Caco-2 (cell line): ENCODE measurements around the gene SH3BP5. TPM values are rescaled to one million over a fixed set of nuclear protein-coding genes. Genes with fewer than 3 reads are reported as not detected.

Source experiments
- BruUV-seq: library from RNA; stranded (reverse); fragments of 400-500 nt; replicated peaks from 2 replicates; lab custom pipeline; 2021; lab: Mats Ljungman, UMichigan
- CTCF ChIA-PET: fragments of 300-600 bp; sonication (Branson Sonifier 250); formaldehyde crosslinking; loops from one replicate; lab custom pipeline; 2022; ENCODE audit warnings: antibody characterized with exemption; lab: Charles Lee
- POLR2A ChIA-PET: fragments of 300-600 bp; sonication (Branson Sonifier 250); formaldehyde crosslinking; loops from one replicate; lab custom pipeline; 2022; ENCODE audit warnings: antibody characterized with exemption; lab: Charles Lee
- DNase-seq, 2 experiments: peaks; one replicate each; pipeline versions ENCODE4 v3.0.0 to v3.0.0-alpha.2; 2020 to 2022
- H3K27me3 ChIP-seq: replicated peaks from 2 replicates; pipeline ENCODE4 v1.6.0; 2011; ENCODE audit warnings: low read length; ENCODE audit not compliant: control insufficient read depth, insufficient read depth
- H3K36me3 ChIP-seq: 2 replicates; pipeline ENCODE4 v1.5.1; 2011; ENCODE audit warnings: low read length; ENCODE audit not compliant: control insufficient read depth, insufficient read depth
- H3K4me1 ChIP-seq: fragments of 250-450 bp; sonication (Bioruptor Pico); 2 replicates; pipeline ENCODE4 v1.5.1; 2020; ENCODE audit warnings: mild to moderate bottlenecking
- H3K4me3 ChIP-seq: 2 replicates; pipeline ENCODE4 v1.5.1; 2011; ENCODE audit warnings: low read depth, mild to moderate bottlenecking, control low read depth, low read length
- H3K9me3 ChIP-seq: fragments of 250-450 bp; sonication (Bioruptor Pico); 2 replicates; pipeline ENCODE4 v1.5.1; 2020; ENCODE audit warnings: mild to moderate bottlenecking, moderate library complexity
- H3K27ac Mint-ChIP-seq: one replicate; pipeline ENCODE4 v1.8.0; 2022; ENCODE audit warnings: mixed read lengths; ENCODE audit not compliant: unreplicated experiment
- H3K27me3 Mint-ChIP-seq: one replicate; pipeline ENCODE4 v1.8.0; 2022; ENCODE audit warnings: mixed read lengths; ENCODE audit not compliant: insufficient read depth, unreplicated experiment
- H3K36me3 Mint-ChIP-seq: one replicate; pipeline ENCODE4 v1.8.0; 2022; ENCODE audit warnings: mild to moderate bottlenecking, mixed read lengths; ENCODE audit not compliant: insufficient read depth, unreplicated experiment
- H3K4me1 Mint-ChIP-seq: one replicate; pipeline ENCODE4 v1.8.0; 2022; ENCODE audit warnings: low read depth, mixed read lengths; ENCODE audit not compliant: unreplicated experiment
- H3K4me3 Mint-ChIP-seq: one replicate; pipeline ENCODE4 v1.8.0; 2022; ENCODE audit warnings: mild to moderate bottlenecking, moderate library complexity, mixed read lengths; ENCODE audit not compliant: unreplicated experiment
- H3K9me3 Mint-ChIP-seq: one replicate; pipeline ENCODE4 v1.8.0; 2022; ENCODE audit warnings: mixed read lengths; ENCODE audit not compliant: unreplicated experiment
- intact Hi-C: fragments of 100-400 bp; cut with micrococcal nuclease; formaldehyde crosslinking; loops from one replicate; pipeline ENCODE4 v1.10.0; 2022; ENCODE audit not compliant: unreplicated experiment
- total RNA-seq: library from RNA; stranded (reverse); gene quantifications from 2 replicates; pipeline ENCODE4 v1.2.3, GENCODE V29; 2022
- TF ChIP-seq, protein P1 (sequence below), 2 experiments: fragments of 200-600 bp in 1 of 2; IDR thresholded peaks; 1 replicate in 1 of 2; 2 replicates in 1 of 2; pipeline versions ENCODE4 v1.5.1 to v1.8.0; 2011 to 2022; ENCODE audit warnings: antibody characterized with exemption in 1 of 2, control low read depth in 1 of 2, inconsistent platforms in 1 of 2, low read depth in 1 of 2, low read length in 1 of 2, mild to moderate bottlenecking in 1 of 2, moderate library complexity in 1 of 2; ENCODE audit not compliant: insufficient read depth in 1 of 2, severe bottlenecking in 1 of 2, unreplicated experiment in 1 of 2

The SH3BP5 gene
- total RNA-seq, 1 experiment from 2014 or later = 26.1 TPM

DNA sequence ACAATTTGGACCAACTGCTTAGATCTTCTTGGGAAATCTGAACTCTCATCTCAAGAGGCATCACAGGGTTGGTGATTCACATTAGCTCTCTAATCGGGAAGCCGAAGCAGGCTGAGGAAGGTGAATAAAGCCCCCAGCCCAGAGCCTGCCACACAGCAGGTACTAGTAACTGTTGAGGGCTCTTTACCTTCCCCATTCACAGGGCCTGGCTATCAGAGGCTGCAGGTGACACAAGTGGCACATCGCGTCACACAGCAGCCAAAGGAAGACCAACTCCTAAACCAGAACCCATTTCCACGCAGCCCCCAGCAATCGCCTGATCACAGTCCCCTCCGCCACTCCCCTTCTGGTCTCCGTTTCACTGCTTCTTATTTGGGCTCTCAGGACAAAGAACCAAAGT is 29.2 kb downstream of the SH3BP5 start:
- H3K4me1 Mint-ChIP-seq = peaks cover 19% of the 10 kb centered on the region
- no peaks in the 10 kb centered on the region for H3K9me3 Mint-ChIP-seq
- peaks cover 40% of the 10 kb centered on the region for H3K4me1 ChIP-seq
- ChIA-PET CTCF (no interaction called here), POLR2A (no interaction called here)
- no peak overlapping the region for H3K4me3 ChIP-seq
- no peaks in the 10 kb centered on the region for H3K27me3 Mint-ChIP-seq
- no peaks in the 10 kb centered on the region for H3K36me3 ChIP-seq
- H3K4me3 Mint-ChIP-seq = no peak overlapping the region
- H3K27ac Mint-ChIP-seq = peak overlapping the region; percentile 76
- no TSS peak for BruUV-seq
- no peak for DNase-seq
- intact Hi-C loops = no loop called here
- TF ChIP-seq, protein P1, sequence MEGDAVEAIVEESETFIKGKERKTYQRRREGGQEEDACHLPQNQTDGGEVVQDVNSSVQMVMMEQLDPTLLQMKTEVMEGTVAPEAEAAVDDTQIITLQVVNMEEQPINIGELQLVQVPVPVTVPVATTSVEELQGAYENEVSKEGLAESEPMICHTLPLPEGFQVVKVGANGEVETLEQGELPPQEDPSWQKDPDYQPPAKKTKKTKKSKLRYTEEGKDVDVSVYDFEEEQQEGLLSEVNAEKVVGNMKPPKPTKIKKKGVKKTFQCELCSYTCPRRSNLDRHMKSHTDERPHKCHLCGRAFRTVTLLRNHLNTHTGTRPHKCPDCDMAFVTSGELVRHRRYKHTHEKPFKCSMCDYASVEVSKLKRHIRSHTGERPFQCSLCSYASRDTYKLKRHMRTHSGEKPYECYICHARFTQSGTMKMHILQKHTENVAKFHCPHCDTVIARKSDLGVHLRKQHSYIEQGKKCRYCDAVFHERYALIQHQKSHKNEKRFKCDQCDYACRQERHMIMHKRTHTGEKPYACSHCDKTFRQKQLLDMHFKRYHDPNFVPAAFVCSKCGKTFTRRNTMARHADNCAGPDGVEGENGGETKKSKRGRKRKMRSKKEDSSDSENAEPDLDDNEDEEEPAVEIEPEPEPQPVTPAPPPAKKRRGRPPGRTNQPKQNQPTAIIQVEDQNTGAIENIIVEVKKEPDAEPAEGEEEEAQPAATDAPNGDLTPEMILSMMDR (IDR thresholded peaks at IDR 0.05; ENCODE audit: insufficient read depth in 1 of 2, low read depth in 1 of 2, low read length in 1 of 2, severe bottlenecking in 1 of 2, unreplicated experiment in 1 of 2) = no peak
- no peaks in the 10 kb centered on the region for H3K9me3 ChIP-seq
- no peaks in the 10 kb centered on the region for H3K27me3 ChIP-seq
- peaks cover 46% of the 10 kb centered on the region for H3K36me3 Mint-ChIP-seq

- BruUV-seq = no TSS peak
Observed at GRCh38 chr3:15301761-15302160, 30.6 kb downstream of the SH3BP5 start.

GRCh38 chr3:15300323-15301078 is 31.9 kb downstream of the SH3BP5 start:
- no peak overlapping the region for H3K4me3 Mint-ChIP-seq
- H3K4me1 Mint-ChIP-seq = peaks cover 12% of the 10 kb centered on the region
- H3K27me3 ChIP-seq = no peaks in the 10 kb centered on the region
- TF ChIP-seq, protein P1 (IDR thresholded peaks at IDR 0.05; ENCODE audit: insufficient read depth in 1 of 2, low read depth in 1 of 2, low read length in 1 of 2, severe bottlenecking in 1 of 2, unreplicated experiment in 1 of 2) = no peak
- no peak for DNase-seq
- ChIA-PET POLR2A (interaction anchor here (0.6 kb wide), 1 partner anchor 115 kb away, joined by 4 read pairs; no protein-coding TSS in a partner anchor), CTCF (no interaction called here)
- no peaks in the 10 kb centered on the region for H3K9me3 ChIP-seq
- no TSS peak for BruUV-seq
- H3K27me3 Mint-ChIP-seq = no peaks in the 10 kb centered on the region
- peaks cover 4% of the 10 kb centered on the region for H3K9me3 Mint-ChIP-seq
- H3K4me3 ChIP-seq = no peak overlapping the region
- no peak overlapping the region for H3K27ac Mint-ChIP-seq
- H3K4me1 ChIP-seq = peaks cover 14% of the 10 kb centered on the region
- intact Hi-C loops = no loop called here
- peaks cover 38% of the 10 kb centered on the region for H3K36me3 Mint-ChIP-seq
- no peaks in the 10 kb centered on the region for H3K36me3 ChIP-seq

More at GRCh38 chr3:15301761-15302160, 30.6 kb downstream of the SH3BP5 start:
- H3K36me3 Mint-ChIP-seq = peaks cover 44% of the 10 kb centered on the region
- no peaks in the 10 kb centered on the region for H3K9me3 ChIP-seq
- intact Hi-C loops = no loop called here
- no peak overlapping the region for H3K4me3 Mint-ChIP-seq
- no peak overlapping the region for H3K4me3 ChIP-seq
- no peak for DNase-seq
- TF ChIP-seq, protein P1 (IDR thresholded peaks at IDR 0.05; ENCODE audit: insufficient read depth in 1 of 2, low read depth in 1 of 2, low read length in 1 of 2, severe bottlenecking in 1 of 2, unreplicated experiment in 1 of 2) = no peak
- H3K36me3 ChIP-seq = no peaks in the 10 kb centered on the region
- H3K4me1 ChIP-seq = peaks cover 25% of the 10 kb centered on the region
- H3K9me3 Mint-ChIP-seq = no peaks in the 10 kb centered on the region
- no peaks in the 10 kb centered on the region for H3K27me3 ChIP-seq
- H3K27ac Mint-ChIP-seq = no peak overlapping the region
- peaks cover 16% of the 10 kb centered on the region for H3K4me1 Mint-ChIP-seq
- ChIA-PET CTCF (no interaction called here), POLR2A (no interaction called here)
- H3K27me3 Mint-ChIP-seq = no peaks in the 10 kb centered on the region
